GM12878 (cell line): ENCODE measurements around the gene CD93. TPM values are rescaled to one million over a fixed set of nuclear protein-coding genes. Genes with fewer than 3 reads are reported as not detected.

ENCODE experiments used
- ATAC-seq: fragments of 200-7000 bp; cut with Tn5 transposase; 3 replicates; pipeline ENCODE4 v1.9.1; 2020; ENCODE audit warnings: mild to moderate bottlenecking, moderate library complexity
- BruUV-seq: library from RNA; stranded (reverse); fragments of 400-500 nt; replicated peaks from 2 replicates; lab custom pipeline; 2021; lab: Mats Ljungman, UMichigan
- CTCF ChIA-PET: fragments of 300-600 bp; sonication (Branson Sonifier 250); formaldehyde crosslinking; extraction: SDS; loops from one replicate; lab custom pipeline; 2021; ENCODE audit warnings: inconsistent platforms; lab: Yijun Ruan, JAX
- POLR2A ChIA-PET: fragments of 350-600 bp; formaldehyde crosslinking; extraction: SDS; loops from one replicate; lab custom pipeline; 2021; ENCODE audit warnings: inconsistent platforms; lab: Charles Lee
- RAD21 ChIA-PET: fragments of 300-600 bp; sonication (Branson Sonifier 250); formaldehyde crosslinking; loops from one replicate; lab custom pipeline; 2023; ENCODE audit warnings: antibody characterized with exemption; ENCODE audit not compliant: unreplicated experiment; lab: Charles Lee
- SMC1A ChIA-PET: fragments of 300-600 bp; sonication (Branson Sonifier 250); formaldehyde crosslinking; loops from one replicate; lab custom pipeline; 2023; ENCODE audit not compliant: unreplicated experiment, uncharacterized antibody; lab: Charles Lee
- DNase-seq: peaks from one replicate; pipeline ENCODE4 v3.0.0-alpha.2; 2011; ENCODE audit warnings: low read depth, low spot score
- FAIRE-seq: peaks from 3 replicates; lab custom pipeline; 2011; peaks lifted over from hg19 to GRCh38; lab: Jason Lieb, UNC
- H2AFZ ChIP-seq: 2 replicates; pipeline ENCODE4 v1.6.0; 2011; ENCODE audit warnings: low read depth, low read length, control low read depth; ENCODE audit not compliant: control insufficient read depth
- H3K27ac ChIP-seq: 2 replicates; pipeline ENCODE4 v1.5.1; 2011; ENCODE audit warnings: control low read depth; ENCODE audit not compliant: control insufficient read depth, insufficient read depth
- H3K27me3 ChIP-seq, 2 experiments: replicated peaks in 1 of 2; 2 replicates each; pipeline versions ENCODE4 v1.6.0 to v1.6.1; 2011; ENCODE audit warnings: low read length in 1 of 2; ENCODE audit not compliant: control insufficient read depth in 2 of 2, insufficient read depth in 2 of 2
- H3K36me3 ChIP-seq, 2 experiments: 2 replicates each; pipeline ENCODE4 v1.5.1; 2011; ENCODE audit warnings: low read length in 1 of 2; ENCODE audit not compliant: control insufficient read depth in 2 of 2, insufficient read depth in 2 of 2
- H3K4me1 ChIP-seq: 2 replicates; pipeline ENCODE4 v1.6.1; 2011; ENCODE audit warnings: mild to moderate bottlenecking, low read length, moderate library complexity, mixed read lengths; ENCODE audit not compliant: control insufficient read depth, insufficient read depth
- H3K4me2 ChIP-seq: 2 replicates; pipeline ENCODE4 v1.6.0; 2011; ENCODE audit warnings: control low read depth; ENCODE audit not compliant: control insufficient read depth, insufficient read depth
- H3K4me3 ChIP-seq: fragments of 200-600 bp; sonication (generic); 2 replicates; pipeline ENCODE4 v1.5.1; 2016
- H3K79me2 ChIP-seq: 2 replicates; pipeline ENCODE4 v1.6.0; 2011; ENCODE audit warnings: low read length; ENCODE audit not compliant: control insufficient read depth, insufficient read depth
- H3K9ac ChIP-seq: 2 replicates; pipeline ENCODE4 v1.8.0; 2011; ENCODE audit warnings: low read length, control low read depth, mixed read lengths; ENCODE audit not compliant: control insufficient read depth, insufficient read depth
- H3K9me3 ChIP-seq: replicated peaks from 3 replicates; pipeline ENCODE4 v1.5.1; 2011; ENCODE audit warnings: mild to moderate bottlenecking, low read length; ENCODE audit not compliant: control insufficient read depth, insufficient read depth
- H4K20me1 ChIP-seq: 2 replicates; pipeline ENCODE4 v1.6.0; 2011; ENCODE audit not compliant: control insufficient read depth, insufficient read depth
- CBX5 ChIP-seq: sonication (generic); IDR thresholded peaks from 2 replicates; pipeline ENCODE4 v1.6.1; 2016; ENCODE audit warnings: low read depth, moderate library complexity, mild to moderate bottlenecking, inconsistent platforms
- CREB1 ChIP-seq: IDR thresholded peaks from 2 replicates; pipeline ENCODE4 v1.6.1; 2012; ENCODE audit warnings: low read depth, mild to moderate bottlenecking, inconsistent platforms
- EZH2 ChIP-seq: IDR thresholded peaks from 2 replicates; pipeline ENCODE4 v1.6.1; 2012; ENCODE audit warnings: low read depth, mild to moderate bottlenecking, control low read depth, inconsistent platforms, low read length, borderline replicate concordance; ENCODE audit not compliant: control insufficient read depth
- IKZF1 ChIP-seq: fragments of 450-650 bp; conservative IDR thresholded peaks from 2 replicates; pipeline ENCODE4 v1.6.1; 2017; ENCODE audit warnings: antibody characterized with exemption, mild to moderate bottlenecking
- KAT2A ChIP-seq: conservative IDR thresholded peaks from 2 replicates; pipeline ENCODE4 v1.6.1; 2011; ENCODE audit warnings: low read depth, low read length; ENCODE audit not compliant: control insufficient read depth
- MYB ChIP-seq: fragments of 150-350 bp; IDR thresholded peaks from 2 replicates; pipeline ENCODE4 v1.6.1; 2014; ENCODE audit warnings: mild to moderate bottlenecking, low read depth, low read length, borderline replicate concordance
- NFIC ChIP-seq: IDR thresholded peaks from 2 replicates; pipeline ENCODE4 v1.6.1; 2012; ENCODE audit warnings: low read depth, mild to moderate bottlenecking, inconsistent platforms, low read length, moderate library complexity
- PAX5 ChIP-seq: IDR thresholded peaks from 2 replicates; pipeline ENCODE4 v1.6.1; 2011; ENCODE audit warnings: low read depth, low read length, borderline replicate concordance
- POLR2A ChIP-seq: IDR thresholded peaks from 2 replicates; pipeline ENCODE4 v1.6.1; 2011; ENCODE audit warnings: low read depth, mild to moderate bottlenecking, low read length
- SMAD1 ChIP-seq: fragments of 450-650 bp; IDR thresholded peaks from 2 replicates; pipeline ENCODE4 v1.6.1; 2018; ENCODE audit warnings: mild to moderate bottlenecking, low read depth; ENCODE audit not compliant: partially characterized antibody
- SMAD5 ChIP-seq: IDR thresholded peaks from 2 replicates; pipeline ENCODE4 v1.6.1; 2016; ENCODE audit warnings: antibody characterized with exemption, low read depth
- SMC3 ChIP-seq: IDR thresholded peaks from 2 replicates; pipeline ENCODE4 v1.6.1; 2011; ENCODE audit warnings: low read length, improper control_type of control experiment, borderline replicate concordance
- TBL1XR1 ChIP-seq: IDR thresholded peaks from 2 replicates; pipeline ENCODE4 v1.6.1; 2012; ENCODE audit warnings: low read depth, low read length, improper control_type of control experiment
- YBX1 ChIP-seq: fragments of 450-650 bp; IDR thresholded peaks from 2 replicates; pipeline ENCODE4 v1.6.1; 2016; ENCODE audit warnings: antibody characterized with exemption
- WGBS: methylation state at CpG from one replicate; pipeline ENCODE4 v1.1.6; 2016; ENCODE audit warnings: low lambda C conversion rate; ENCODE audit not compliant: insufficient replicate concordance, insufficient coverage; ENCODE audit errors: missing lambda C conversion rate; 5-methylcytosine and 5-hydroxymethylcytosine counted together
- in situ Hi-C: fragments of 300-500 bp; cut with MboI; formaldehyde crosslinking; loops from 9 replicates; pipeline ENCODE4 v1.14.3; 2018; ENCODE audit warnings: mixed read lengths
- intact Hi-C: fragments of 100-400 bp; cut with micrococcal nuclease; formaldehyde crosslinking; loops from one replicate; pipeline ENCODE4 v1.14.2; 2022; ENCODE audit not compliant: unreplicated experiment
- polyA plus RNA-seq, 11 experiments: library from polyadenylated mRNA; depleted of rRNA in 4 of 11; unstranded in 6 of 11; stranded (reverse) in 5 of 11; fragments of >200 nt; fragmentation: Nextera tagmentation in 4 of 11; fragmentation: Illumina TruSeq in 1 of 11; extraction: Ambion mirVana in 4 of 11; extraction: Trizol in 1 of 11; gene quantifications; 1 replicate in 1 of 11; 2 replicates in 10 of 11; pipeline versions ENCODE4 v1.2.1 to v1.2.3, GENCODE V29; 2011 to 2016; ENCODE audit warnings: inconsistent platforms in 2 of 11, missing spikeins in 2 of 11, low read depth in 1 of 11
- total RNA-seq, 4 experiments: library from RNA; depleted of rRNA in 3 of 4; stranded (reverse); fragments of >200 nt in 3 of 4; fragmentation: Illumina TruSeq in 1 of 4; extraction: Trizol in 1 of 4; gene quantifications; 2 replicates each; pipeline versions ENCODE4 v1.2.1 to v1.2.3, GENCODE V29; 2013 to 2021
- TF ChIP-seq, protein P1 (sequence below): fragments of 450-650 bp; IDR thresholded peaks from 2 replicates; pipeline ENCODE4 v1.6.1; 2017; ENCODE audit warnings: mild to moderate bottlenecking, moderate library complexity
- TF ChIP-seq, protein P2 (sequence below): fragments of 450-650 bp; IDR thresholded peaks from 2 replicates; pipeline ENCODE4 v1.6.1; 2016; ENCODE audit warnings: mild to moderate bottlenecking
- TF ChIP-seq, protein P3 (sequence below): fragments of 450-650 bp; conservative IDR thresholded peaks from 2 replicates; pipeline ENCODE4 v1.6.1; 2017; ENCODE audit warnings: mild to moderate bottlenecking, moderate library complexity

The CD93 gene
- total and polyA plus RNA-seq, 10 of the 15 experiments (the other 5 are each of a cell fraction or from before 2014, with no cell fraction given) = 0.20 to 2.7 (median 0.92) TPM

DNA sequence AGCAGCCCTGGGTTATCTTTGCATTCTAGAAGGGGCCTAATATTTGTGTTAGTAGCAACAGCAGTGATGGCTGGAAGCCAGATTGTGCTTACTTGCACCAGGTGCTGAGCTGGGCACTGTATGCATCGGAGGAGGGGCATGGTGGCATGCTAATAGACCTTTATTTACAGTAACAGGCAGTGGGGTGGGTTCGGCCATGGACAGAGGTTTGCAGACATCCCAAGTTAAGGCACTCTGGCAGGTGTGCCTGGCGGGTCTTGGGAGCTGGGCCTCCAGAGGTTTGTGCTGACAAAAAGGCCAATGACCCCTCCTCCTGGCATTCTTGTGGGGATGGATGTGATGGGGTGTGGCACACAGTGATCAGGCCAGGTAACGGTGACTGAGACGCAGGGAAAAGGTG, 39.0 kb upstream of the CD93 start (continued):
- TF ChIP-seq, protein P1, sequence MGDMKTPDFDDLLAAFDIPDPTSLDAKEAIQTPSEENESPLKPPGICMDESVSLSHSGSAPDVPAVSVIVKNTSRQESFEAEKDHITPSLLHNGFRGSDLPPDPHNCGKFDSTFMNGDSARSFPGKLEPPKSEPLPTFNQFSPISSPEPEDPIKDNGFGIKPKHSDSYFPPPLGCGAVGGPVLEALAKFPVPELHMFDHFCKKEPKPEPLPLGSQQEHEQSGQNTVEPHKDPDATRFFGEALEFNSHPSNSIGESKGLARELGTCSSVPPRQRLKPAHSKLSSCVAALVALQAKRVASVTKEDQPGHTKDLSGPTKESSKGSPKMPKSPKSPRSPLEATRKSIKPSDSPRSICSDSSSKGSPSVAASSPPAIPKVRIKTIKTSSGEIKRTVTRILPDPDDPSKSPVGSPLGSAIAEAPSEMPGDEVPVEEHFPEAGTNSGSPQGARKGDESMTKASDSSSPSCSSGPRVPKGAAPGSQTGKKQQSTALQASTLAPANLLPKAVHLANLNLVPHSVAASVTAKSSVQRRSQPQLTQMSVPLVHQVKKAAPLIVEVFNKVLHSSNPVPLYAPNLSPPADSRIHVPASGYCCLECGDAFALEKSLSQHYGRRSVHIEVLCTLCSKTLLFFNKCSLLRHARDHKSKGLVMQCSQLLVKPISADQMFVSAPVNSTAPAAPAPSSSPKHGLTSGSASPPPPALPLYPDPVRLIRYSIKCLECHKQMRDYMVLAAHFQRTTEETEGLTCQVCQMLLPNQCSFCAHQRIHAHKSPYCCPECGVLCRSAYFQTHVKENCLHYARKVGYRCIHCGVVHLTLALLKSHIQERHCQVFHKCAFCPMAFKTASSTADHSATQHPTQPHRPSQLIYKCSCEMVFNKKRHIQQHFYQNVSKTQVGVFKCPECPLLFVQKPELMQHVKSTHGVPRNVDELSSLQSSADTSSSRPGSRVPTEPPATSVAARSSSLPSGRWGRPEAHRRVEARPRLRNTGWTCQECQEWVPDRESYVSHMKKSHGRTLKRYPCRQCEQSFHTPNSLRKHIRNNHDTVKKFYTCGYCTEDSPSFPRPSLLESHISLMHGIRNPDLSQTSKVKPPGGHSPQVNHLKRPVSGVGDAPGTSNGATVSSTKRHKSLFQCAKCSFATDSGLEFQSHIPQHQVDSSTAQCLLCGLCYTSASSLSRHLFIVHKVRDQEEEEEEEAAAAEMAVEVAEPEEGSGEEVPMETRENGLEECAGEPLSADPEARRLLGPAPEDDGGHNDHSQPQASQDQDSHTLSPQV = no peak
- TF ChIP-seq POLR2A (no peak), TBL1XR1 (no peak), CBX5 (no peak), KAT2A (no peak), MYB (no peak), NFIC (no peak)

- CTCF ChIA-PET = interaction anchor here (0.6 to 4.0 kb wide), 3 partner anchors 37 to 213 kb away, joined by 3 to 10 read pairs (median 3); no protein-coding TSS in a partner anchor
Measured at GRCh38 chr20:23123886-23124285, 37.8 kb upstream of the CD93 start.

More at GRCh38 chr20:23123886-23124285, 37.8 kb upstream of the CD93 start:
- Histone ChIP-seq H3K27me3 (no peaks in the 10 kb centered on the region; a peak in 2 of 4 replicates), H3K9me3 (no peaks in the 10 kb centered on the region), H3K4me1 (peaks cover 14% of the 10 kb centered on the region), H3K9ac (no peak overlapping the region), H3K4me3 (no peak overlapping the region), H3K27ac (no peak overlapping the region), H2AFZ (no peak overlapping the region), H3K36me3 (no peaks in the 10 kb centered on the region), H3K79me2 (no peaks in the 10 kb centered on the region)
- no peak for FAIRE-seq
- intact Hi-C loops = no loop called here
- ChIA-PET POLR2A (interaction anchor here (1.0 to 1.1 kb wide), 2 partner anchors 23 to 27 kb away, joined by 3 read pairs; no protein-coding TSS in a partner anchor), RAD21 (interaction anchor here (1.0 to 3.6 kb wide), 4 partner anchors 10 to 26 kb away, joined by 3 to 16 read pairs (median 8); no protein-coding TSS in a partner anchor), SMC1A (interaction anchor here (0.8 to 4.8 kb wide), 10 partner anchors 11 to 77 kb away, joined by 3 to 28 read pairs (median 4); no protein-coding TSS in a partner anchor)
- BruUV-seq = no TSS peak
- WGBS = 51% methylated on average over 10 of the region's 10 CpGs
- in situ Hi-C loops = no loop called here
- ATAC-seq = no peak
- DNase-seq = no peak
- no peak for TF ChIP-seq CREB1
- no peak for TF ChIP-seq POLR2A
- TF ChIP-seq PAX5 = no peak
- TF ChIP-seq SMC3 = no peak
- TF ChIP-seq EZH2 = no peak
- TF ChIP-seq, protein P2, sequence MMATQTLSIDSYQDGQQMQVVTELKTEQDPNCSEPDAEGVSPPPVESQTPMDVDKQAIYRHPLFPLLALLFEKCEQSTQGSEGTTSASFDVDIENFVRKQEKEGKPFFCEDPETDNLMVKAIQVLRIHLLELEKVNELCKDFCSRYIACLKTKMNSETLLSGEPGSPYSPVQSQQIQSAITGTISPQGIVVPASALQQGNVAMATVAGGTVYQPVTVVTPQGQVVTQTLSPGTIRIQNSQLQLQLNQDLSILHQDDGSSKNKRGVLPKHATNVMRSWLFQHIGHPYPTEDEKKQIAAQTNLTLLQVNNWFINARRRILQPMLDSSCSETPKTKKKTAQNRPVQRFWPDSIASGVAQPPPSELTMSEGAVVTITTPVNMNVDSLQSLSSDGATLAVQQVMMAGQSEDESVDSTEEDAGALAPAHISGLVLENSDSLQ = no peak
- no peak for TF ChIP-seq SMAD1
- TF ChIP-seq, protein P3, sequence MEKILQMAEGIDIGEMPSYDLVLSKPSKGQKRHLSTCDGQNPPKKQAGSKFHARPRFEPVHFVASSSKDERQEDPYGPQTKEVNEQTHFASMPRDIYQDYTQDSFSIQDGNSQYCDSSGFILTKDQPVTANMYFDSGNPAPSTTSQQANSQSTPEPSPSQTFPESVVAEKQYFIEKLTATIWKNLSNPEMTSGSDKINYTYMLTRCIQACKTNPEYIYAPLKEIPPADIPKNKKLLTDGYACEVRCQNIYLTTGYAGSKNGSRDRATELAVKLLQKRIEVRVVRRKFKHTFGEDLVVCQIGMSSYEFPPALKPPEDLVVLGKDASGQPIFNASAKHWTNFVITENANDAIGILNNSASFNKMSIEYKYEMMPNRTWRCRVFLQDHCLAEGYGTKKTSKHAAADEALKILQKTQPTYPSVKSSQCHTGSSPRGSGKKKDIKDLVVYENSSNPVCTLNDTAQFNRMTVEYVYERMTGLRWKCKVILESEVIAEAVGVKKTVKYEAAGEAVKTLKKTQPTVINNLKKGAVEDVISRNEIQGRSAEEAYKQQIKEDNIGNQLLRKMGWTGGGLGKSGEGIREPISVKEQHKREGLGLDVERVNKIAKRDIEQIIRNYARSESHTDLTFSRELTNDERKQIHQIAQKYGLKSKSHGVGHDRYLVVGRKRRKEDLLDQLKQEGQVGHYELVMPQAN = no peak
- no peak for TF ChIP-seq SMAD5
- no peak for TF ChIP-seq YBX1
- no peak for TF ChIP-seq IKZF1
- TF ChIP-seq MYB = no peak
- TF ChIP-seq, all 136 proteins: peak for 0
- H4K20me1 ChIP-seq = no peaks in the 10 kb centered on the region
- H3K4me2 ChIP-seq = no peak overlapping the region
